Measurements from ENCODE around the gene EHD1.

The EHD1 gene

DNA sequence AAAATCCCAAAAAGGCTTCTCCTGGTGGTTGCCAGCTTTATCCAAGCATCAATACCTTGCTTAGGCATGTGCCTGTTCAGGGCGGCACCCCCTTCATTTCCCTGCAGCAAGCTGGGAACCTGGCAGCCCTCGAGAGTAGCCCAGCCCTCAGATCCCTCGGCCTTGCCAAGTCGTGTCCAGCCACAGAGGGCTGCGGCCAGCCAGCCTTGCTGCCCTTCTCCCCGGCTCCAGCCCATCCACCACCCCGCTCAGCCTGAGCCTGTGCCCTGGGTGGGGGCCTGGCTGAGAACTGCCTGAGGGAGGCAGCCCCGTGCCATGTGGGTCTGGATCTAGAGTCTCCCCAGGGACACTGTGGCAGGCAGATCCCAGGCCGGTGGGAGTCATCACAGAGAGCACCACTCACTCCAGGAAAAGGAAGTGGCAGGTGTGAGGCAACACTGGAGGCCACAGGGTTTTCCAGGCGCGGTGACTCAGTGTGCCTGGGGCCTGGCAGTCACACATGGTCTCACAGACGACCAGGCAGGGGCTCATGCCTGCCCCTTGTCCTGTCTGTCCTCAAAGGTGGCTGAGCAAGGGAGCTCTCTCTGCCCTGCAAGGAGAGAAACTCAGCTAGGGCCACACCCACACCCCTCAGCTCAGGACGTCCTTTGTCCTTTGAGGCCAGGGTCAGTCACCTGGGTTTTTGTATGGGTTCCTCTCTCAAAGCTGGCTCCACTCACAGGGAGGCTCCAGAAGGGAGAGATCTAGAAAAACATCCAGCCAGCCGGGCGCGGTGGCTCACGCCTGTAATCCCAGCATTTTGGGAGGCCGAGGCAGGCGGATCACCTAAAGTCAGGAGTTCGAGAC is 21.8 kb downstream of the EHD1 start:
- DNase-seq (peak; percentile 83), ATAC-seq (replicated peaks) (peak; percentile 27 to 35)
- Mint-ChIP-seq H3K4me1 (peaks cover 75 to 92% of the 10 kb centered on the region in 2 donors), H3K4me3 (peak overlapping the region; percentile 71 to 73), H3K27ac (peak overlapping the region; percentile 94), H3K27me3 (no peaks in the 10 kb centered on the region), H3K9me3 (no peaks in the 10 kb centered on the region), H3K36me3 (peaks cover 63 to 70% of the 10 kb centered on the region in 2 donors)

DNA sequence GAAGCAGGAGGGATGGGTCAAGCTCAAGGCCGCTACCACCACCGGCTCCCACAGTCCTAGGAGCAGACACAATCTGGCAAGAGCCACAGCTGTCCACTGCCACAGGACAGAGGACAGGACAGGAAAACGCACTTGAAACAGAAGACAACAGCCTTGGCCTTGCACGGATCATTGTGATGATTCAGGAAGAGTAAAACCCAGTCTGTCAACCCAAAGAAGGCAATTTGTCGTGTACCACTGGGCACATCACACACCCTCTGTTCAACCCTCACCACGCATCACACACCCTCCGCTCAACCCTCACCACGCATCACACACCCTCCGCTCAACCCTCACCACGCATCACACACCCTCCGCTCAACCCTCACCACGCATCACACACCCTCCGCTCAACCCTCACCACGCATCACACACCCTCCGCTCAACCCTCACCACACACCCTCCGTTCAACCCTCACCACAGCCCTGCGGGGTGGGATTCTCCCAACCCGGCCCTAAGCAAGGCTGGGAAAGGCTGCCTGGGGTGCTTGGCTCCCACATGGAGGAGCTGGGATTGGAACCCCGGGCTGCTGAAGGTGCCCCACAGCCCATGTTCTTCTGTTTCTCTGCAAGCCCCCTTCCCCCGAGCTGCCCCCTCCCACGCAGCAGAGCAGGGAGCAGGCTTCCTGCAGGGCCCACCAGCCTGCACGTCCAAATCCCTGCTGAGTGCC is 22.7 kb downstream of the EHD1 start:
- Mint-ChIP-seq H3K27me3 (no peaks in the 10 kb centered on the region), H3K4me1 (peaks cover 78 to 93% of the 10 kb centered on the region in 2 donors), H3K36me3 (peaks cover 62 to 66% of the 10 kb centered on the region in 2 donors), H3K4me3 (peak overlapping the region; percentile 71 to 73), H3K9me3 (no peaks in the 10 kb centered on the region), H3K27ac (peak overlapping the region; percentile 94)
- no peak for DNase-seq
- no peak for ATAC-seq (replicated peaks)

DNA sequence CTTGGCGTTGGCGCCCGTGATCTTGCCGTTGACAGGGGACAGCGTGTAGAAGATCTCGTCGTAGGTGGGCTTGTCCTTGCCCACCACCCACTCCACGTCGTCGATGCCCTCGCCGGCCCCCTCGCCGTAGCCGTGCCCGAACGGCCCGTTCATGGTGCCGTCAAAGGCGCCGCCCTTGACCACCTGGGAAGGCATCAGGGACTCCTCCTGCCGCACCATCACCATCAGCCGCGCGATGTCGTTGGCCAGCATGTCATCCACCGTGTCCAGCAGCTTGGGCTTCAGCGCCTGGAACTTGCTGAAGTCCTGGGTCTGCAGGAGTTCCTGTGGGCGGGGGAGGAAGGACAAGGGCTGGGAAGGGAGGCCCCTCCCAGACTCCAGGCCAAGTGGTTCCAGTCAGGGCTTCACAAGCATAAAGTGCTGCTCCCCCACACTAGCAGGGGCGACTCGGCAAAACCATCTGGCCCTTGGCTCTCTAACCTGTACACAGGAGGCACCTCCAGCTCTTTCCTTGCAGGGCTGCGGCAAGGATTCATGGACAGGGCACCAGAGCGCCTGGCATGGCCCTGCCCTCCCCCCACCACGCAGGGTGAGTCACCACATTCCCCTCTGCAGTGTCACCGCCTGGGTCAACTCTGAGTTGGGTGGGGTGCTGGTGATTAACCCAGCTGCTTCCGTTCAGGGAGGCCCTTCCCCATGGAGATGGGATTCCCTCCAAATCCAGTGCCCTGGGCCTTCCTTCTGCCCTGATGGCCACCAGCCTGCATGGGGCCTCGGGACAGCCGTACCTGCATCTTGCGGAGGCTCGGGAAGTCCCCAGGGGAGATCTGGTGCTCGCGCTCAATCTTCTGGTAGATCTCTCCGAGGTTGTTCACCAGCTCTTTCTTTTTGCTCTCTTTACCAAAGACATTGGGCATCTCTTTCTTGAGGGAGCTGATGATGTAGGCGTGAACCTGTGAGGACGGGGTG is 23.6 kb downstream of the EHD1 start:
- no peaks in the 10 kb centered on the region for H3K27me3 Mint-ChIP-seq
- peak overlapping the region; percentile 94 for H3K27ac Mint-ChIP-seq
- peak overlapping the region; percentile 71 to 75 for H3K4me3 Mint-ChIP-seq
- H3K36me3 Mint-ChIP-seq, result peaks cover 58 to 59% of the 10 kb centered on the region in 2 donors
- DNase-seq, result no peak
- H3K9me3 Mint-ChIP-seq, result no peaks in the 10 kb centered on the region
- H3K4me1 Mint-ChIP-seq, result peaks cover 75 to 93% of the 10 kb centered on the region in 2 donors
- ATAC-seq (replicated peaks), result no peak

DNA sequence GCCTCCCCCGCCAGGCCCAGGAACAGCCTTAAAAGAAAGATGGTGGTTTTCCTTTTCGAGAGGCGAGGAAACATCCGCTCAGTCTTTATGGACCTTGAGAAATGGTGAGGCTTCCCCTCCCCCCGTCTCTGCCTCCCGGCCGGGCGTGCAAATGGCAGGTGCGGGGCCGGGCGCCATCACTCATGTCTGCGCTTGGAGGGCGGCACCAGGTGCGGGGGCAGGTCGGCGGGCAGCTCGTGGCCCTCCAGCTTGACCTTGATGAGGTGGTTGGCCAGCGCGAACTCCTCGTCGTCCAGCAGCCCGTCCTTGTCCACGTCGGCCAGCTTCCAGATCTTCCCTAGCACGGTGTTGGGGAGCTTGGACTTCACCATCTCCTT is 24.3 kb downstream of the EHD1 start:
- Mint-ChIP-seq H3K27ac (peak overlapping the region; percentile 97), H3K36me3 (peaks cover 55 to 56% of the 10 kb centered on the region in 2 donors), H3K4me3 (peak overlapping the region; percentile 71 to 75), H3K4me1 (peaks cover 74 to 93% of the 10 kb centered on the region in 2 donors), H3K27me3 (no peaks in the 10 kb centered on the region), H3K9me3 (no peaks in the 10 kb centered on the region)
- ATAC-seq (replicated peaks), result no peak
- no peak for DNase-seq

DNA sequence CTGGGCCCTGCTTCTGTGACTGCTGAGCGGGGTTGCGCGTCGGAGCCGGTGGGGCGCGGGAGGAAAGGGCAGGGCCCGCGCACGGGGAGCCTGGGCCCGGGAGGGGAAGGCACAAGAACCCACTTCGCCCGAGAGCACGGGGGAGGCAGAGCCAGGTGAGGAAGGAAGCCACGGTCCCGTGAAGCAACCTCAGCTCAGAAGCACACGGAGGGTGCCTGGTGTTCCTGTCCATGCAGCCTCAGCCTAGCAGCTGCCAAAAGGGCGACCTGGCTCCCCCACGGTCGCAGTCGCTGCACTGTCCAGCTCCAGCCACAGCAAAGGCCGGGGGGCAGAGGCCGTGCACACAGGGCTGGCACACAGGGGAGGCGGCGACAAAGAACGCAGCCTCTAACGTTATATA is 24.7 kb downstream of the EHD1 start:
- H3K9me3 Mint-ChIP-seq, result no peaks in the 10 kb centered on the region
- peak overlapping the region; percentile 75 to 80 for H3K4me3 Mint-ChIP-seq
- H3K27me3 Mint-ChIP-seq, result no peaks in the 10 kb centered on the region
- no peak for DNase-seq
- no peak for ATAC-seq (replicated peaks)
- peak overlapping the region; percentile 97 for H3K27ac Mint-ChIP-seq
- peaks cover 52% of the 10 kb centered on the region in 2 donors for H3K36me3 Mint-ChIP-seq
- H3K4me1 Mint-ChIP-seq, result peaks cover 74 to 93% of the 10 kb centered on the region in 2 donors

DNA sequence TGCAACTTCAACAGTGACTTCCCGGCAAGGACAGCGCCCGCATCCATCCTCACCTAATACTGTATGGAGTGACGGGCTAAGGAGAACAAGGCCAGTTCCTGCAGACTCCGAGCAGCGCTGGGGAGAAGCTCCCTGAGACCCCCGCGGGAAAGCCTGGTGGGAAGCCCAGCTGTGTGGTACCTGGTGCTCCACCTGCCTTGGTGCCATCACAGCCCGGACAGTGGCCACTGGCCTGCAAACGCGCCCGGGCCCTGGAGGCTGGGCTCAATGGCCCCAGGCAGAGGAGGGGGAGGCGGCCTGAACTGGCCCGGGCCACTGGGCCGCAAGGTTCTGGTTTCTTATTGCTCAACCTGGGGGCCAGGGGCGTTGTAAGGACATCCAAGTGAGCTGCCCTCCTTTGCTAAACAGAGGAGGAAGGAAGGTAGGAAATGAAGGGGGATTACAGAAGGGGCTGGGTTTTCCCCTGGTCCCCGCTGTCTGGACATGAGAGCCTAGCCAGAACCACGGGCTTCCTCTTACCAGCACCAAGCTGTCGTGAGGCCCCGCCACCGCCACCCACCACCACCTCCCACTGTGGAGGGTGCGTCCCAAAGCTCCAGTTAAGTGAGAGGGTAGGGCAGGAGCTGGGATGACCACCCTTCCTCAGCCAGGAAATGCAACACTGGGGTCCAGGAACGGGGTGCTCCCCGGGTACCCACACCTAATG is 25.5 kb downstream of the EHD1 start:
- H3K4me1 Mint-ChIP-seq, result peaks cover 78 to 95% of the 10 kb centered on the region in 2 donors
- peak; percentile 52 for DNase-seq
- H3K27me3 Mint-ChIP-seq, result no peaks in the 10 kb centered on the region
- H3K36me3 Mint-ChIP-seq, result peaks cover 47 to 48% of the 10 kb centered on the region in 2 donors
- H3K9me3 Mint-ChIP-seq, result no peaks in the 10 kb centered on the region
- ATAC-seq (replicated peaks), result peak in 1 of 2 donors; percentile 7
- peak overlapping the region; percentile 97 for H3K27ac Mint-ChIP-seq
- peak overlapping the region; percentile 75 to 80 for H3K4me3 Mint-ChIP-seq

DNA sequence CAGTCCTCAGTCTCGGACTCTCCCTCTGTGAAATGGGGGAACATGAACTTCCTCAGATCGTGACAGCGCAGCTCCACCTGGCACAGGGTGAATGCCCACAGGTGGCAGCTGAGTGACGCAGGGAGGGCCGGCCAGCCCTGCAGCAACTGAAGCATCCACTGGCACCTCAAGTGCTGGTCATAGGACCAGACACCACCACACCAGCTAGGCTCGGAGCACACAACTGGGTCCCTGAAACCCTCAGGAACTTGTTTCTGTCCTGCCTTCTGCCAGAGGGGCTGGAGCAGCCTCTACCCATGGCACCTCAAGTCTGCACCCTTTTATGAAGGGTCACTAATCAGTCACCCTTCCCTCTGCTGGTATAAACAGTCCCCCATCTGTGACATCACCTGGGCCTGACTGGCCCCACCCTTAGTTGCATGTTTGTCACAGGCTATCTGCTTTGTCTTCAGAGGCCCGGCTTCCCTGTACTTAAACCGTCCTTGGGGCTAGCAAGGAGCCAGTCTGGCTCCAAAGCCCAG is 26.5 kb downstream of the EHD1 start:
- H3K4me3 Mint-ChIP-seq, result peak overlapping the region; percentile 75 to 80
- H3K27me3 Mint-ChIP-seq, result no peaks in the 10 kb centered on the region
- H3K27ac Mint-ChIP-seq, result peak overlapping the region; percentile 97
- peaks cover 80 to 96% of the 10 kb centered on the region in 2 donors for H3K4me1 Mint-ChIP-seq
- peaks cover 42 to 44% of the 10 kb centered on the region in 2 donors for H3K36me3 Mint-ChIP-seq
- DNase-seq (peak; percentile 80), ATAC-seq (replicated peaks) (peak; percentile 45 to 49)
- no peaks in the 10 kb centered on the region for H3K9me3 Mint-ChIP-seq

DNA sequence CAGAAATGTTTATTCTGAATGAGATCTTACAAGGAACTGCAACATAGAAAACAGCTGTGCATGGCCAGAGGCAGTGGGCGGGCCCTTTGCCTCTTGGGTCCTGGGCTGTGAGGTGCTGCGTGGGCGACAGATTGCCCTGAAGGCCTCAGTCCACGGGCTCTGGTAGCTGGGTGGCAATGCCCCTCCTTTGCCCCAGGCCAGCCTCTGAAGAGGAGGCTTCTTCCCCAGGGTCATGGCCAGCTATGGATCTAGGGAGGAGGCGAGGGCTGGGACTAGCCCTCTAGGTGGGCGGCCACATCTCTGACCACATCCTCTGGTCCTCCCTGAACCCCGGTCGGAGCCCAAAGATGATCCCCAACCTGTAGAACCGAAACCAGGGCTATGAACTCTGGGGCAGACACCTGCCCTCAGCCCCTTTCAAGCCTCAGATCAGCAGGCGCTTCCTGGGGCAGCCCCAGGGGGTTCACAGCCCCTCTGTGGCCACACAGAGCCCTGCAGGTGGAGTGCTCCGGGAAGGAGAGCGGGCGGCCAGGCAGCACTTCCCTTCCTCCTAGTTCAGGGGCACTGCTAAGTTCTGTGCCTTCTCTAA is 27.3 kb downstream of the EHD1 start:
- H3K27ac Mint-ChIP-seq, result peak overlapping the region; percentile 97
- H3K27me3 Mint-ChIP-seq, result no peaks in the 10 kb centered on the region
- no peaks in the 10 kb centered on the region for H3K9me3 Mint-ChIP-seq
- peaks cover 72 to 90% of the 10 kb centered on the region in 2 donors for H3K4me1 Mint-ChIP-seq
- ATAC-seq (replicated peaks) (peak; percentile 72 to 78), DNase-seq (peak; percentile 93)
- peaks cover 34 to 39% of the 10 kb centered on the region in 2 donors for H3K36me3 Mint-ChIP-seq
- peak overlapping the region; percentile 57 to 75 for H3K4me3 Mint-ChIP-seq

DNA sequence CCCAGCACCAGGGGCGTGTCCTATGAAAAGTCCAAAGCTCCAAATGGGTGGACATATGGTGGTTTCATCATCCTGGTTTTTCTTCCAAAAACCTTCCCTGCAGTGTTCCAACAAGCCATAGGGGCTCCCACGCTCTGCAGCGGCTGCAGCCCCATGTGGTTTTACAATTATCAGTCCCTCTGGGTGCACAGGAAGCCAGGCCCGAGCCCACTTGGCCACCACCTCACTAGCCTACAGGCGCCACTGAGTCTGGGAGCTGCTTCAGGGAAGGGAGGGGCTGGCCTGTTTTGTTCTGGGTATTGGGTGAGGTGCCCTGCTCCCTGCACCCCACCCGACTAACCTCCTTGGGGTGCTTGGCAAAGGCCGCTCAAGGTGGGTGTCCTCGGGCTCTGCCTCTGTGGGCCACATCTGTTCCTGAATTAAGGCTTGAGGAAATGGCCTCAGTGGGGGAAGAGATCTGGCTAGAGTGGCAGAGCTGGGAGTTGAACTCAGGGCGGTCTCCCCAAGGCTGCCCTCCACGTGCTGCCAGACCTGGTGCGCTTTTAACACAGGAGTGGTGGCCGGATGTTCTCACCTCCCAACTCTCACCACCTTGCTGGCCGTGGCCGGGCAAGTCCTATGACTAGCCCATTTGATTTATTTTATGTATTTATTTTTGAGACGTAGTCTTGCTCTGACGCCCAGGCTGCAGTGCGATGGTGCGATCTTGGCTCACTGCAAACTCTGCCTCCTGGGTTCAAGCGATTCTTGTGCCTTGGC is 28.6 kb downstream of the EHD1 start:
- H3K27me3 Mint-ChIP-seq, result no peaks in the 10 kb centered on the region

DNA sequence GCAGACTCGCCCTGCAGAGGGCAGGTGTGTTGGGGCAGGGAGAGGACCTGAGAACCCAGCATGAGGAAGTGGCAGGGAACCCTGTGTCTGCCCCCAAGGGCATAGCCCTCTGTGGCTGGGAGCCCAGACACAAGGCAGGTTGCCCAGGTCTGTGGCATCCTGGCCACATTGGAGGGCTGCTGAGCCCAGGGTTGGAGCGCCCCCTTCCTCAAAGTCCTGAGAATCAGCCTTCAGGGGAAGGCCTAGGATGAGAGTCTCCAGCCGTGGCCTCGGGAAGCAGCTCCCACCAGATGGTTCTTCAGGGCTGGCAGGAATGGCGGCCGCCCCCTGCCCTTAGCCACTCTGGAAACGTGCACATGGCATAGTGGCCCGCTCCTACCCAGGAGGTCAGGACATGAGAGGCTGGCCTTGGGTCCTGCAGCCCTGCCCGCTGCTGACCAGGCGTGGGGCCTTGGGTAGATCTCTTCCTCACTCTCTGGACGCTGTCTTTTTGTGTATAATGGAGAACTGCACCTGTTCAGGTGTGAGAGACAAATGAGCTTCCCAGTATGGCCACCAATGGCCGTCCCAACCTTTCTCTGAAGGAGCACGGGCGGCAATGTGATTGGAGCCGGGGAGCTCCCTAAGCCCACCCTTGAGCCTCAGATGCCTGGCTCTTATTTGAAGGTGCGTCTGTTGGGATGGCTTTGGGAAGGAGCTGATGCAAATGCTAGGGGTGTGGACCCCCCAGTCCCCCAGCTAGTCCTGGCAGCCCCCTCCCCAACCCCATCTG is 29.4 kb downstream of the EHD1 start:
- Mint-ChIP-seq H3K4me3 (peak overlapping the region; percentile 23 to 82), H3K9me3 (no peaks in the 10 kb centered on the region), H3K27ac (peak overlapping the region; percentile 76), H3K27me3 (no peaks in the 10 kb centered on the region), H3K4me1 (peaks cover 55 to 79% of the 10 kb centered on the region in 2 donors), H3K36me3 (peaks cover 13 to 18% of the 10 kb centered on the region in 2 donors)
- peak; percentile 10 to 19 for ATAC-seq (replicated peaks)
- DNase-seq, result peak; percentile 61

More for the DNA sequence above, 28.6 kb downstream of the EHD1 start:
- Mint-ChIP-seq H3K9me3 (no peaks in the 10 kb centered on the region), H3K4me1 (peaks cover 62 to 83% of the 10 kb centered on the region in 2 donors), H3K36me3 (peaks cover 21 to 26% of the 10 kb centered on the region in 2 donors), H3K27ac (peak overlapping the region; percentile 76), H3K4me3 (peak overlapping the region; percentile 23 to 35)
- ATAC-seq (replicated peaks) (no peak), DNase-seq (no peak)

DNA sequence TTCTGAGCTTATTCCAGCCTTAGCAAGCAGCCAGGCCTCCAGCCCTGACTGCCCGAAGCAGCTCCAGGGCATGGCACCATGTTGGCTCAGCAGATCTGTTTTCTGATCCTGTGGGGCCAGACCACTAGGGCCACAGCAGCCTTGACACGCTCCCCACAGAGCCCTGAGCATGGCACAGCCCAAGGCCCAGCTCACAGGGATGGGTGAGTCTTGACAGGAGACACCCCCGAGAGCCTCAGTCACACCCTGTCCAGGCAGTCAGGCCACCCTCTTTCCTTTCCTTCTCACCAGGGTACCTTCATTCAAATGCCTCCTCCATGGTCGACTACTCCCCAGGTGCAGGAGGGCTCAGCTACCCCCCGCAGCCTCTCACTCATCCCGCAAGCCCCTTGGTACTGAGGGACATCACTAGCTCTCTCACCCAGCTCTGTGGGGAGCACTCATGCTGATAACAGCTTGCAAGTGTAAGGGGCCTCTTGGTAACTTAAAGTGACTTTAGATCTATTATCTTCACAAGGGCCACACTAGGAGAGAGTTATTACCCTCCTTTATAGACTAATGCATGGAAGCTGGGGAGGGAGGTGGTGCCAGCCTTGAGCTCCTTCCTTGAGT is 30.1 kb downstream of the EHD1 start:
- peak overlapping the region; percentile 75 for H3K27ac Mint-ChIP-seq
- H3K4me1 Mint-ChIP-seq, result peaks cover 57 to 79% of the 10 kb centered on the region in 2 donors
- H3K9me3 Mint-ChIP-seq, result no peaks in the 10 kb centered on the region
- peak overlapping the region; percentile 26 to 82 for H3K4me3 Mint-ChIP-seq
- no peaks in the 10 kb centered on the region for H3K27me3 Mint-ChIP-seq
- ATAC-seq (replicated peaks) (no peak), DNase-seq (no peak)
- H3K36me3 Mint-ChIP-seq, result peaks cover 8 to 13% of the 10 kb centered on the region in 2 donors
